MV-4-11 (cell line): ENCODE data around the gene RHOV.

ENCODE experiments used
- DNase-seq: peaks from one replicate; lab custom pipeline; 2025; lab: John Stamatoyannopoulos, UW

RHOV gene

GRCh38 chr15:40845036-40845435, 29.0 kb downstream of the RHOV start:
- DNase-seq, result peak; percentile 61

DNA sequence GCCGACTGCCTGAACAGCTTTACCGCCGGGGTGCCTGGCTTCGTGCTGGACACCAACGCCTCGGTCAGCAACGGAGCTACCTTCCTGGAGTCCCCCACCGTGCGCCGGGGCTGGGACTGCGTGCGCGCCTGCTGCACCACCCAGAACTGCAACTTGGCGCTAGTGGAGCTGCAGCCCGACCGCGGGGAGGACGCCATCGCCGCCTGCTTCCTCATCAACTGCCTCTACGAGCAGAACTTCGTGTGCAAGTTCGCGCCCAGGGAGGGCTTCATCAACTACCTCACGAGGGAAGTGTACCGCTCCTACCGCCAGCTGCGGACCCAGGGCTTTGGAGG, 29.4 kb downstream of the RHOV start:
- DNase-seq, result peak; percentile 61

GRCh38 chr15:40843885-40844695, 29.9 kb downstream of the RHOV start, which contains the start of gene SPINT1:
Gene SPINT1, plus strand, starts transcription at chr15:40844048. Its CDS starts 507 bp downstream, at chr15:40844555.
- no peak for DNase-seq

DNA sequence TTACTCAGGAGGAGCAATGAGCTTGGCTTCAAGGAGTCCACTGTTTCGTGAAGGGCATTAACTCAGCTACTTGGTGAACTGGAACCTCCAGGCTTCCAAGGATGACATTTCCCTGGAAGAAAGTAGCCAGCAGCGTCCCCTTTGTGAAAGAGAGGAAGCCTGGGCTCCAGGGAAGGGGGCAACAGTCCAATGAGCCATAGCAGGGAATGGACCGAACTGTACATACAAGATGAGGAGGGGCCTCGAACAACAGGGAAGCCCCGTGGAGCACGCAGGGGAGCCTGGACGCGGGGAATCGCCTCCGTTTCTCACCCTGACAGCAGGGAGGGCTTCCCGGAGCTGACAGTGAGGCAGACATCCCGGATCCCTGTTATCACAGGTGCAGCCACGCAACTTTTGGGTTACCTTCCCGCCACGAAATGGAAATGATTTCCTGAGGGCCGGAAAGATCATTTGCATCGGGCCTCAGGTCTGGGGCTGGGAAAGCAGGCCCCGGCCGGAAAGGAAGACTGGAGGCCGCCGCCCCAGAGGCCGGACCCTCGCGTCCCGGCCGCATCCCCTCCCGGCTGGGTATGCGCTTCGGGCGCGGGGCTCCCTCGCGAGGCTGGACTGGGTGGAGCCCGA, 30.7 kb downstream of the RHOV start:
- no peak for DNase-seq

DNA sequence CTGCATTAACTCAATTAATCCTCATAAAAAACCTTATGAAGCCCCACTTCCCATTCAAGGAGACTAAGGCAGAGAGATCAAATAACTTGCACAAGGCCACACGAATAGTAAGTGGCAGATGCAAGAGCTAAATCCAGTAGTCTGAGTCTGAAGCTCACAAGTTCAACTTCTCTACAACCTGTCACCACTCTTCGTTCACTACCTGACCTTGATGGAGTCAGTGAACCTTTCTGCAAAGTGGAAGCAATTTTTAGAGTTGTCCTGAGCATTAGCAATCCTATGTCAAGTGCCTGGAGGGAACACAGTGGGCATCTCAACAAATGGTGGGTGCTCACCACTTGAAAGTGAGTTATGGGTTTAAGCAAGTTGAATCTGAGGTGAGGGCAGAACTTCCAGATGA, 32.3 kb downstream of the RHOV start:
- no peak for DNase-seq

- DNase-seq, result no peak
Observed at GRCh38 chr15:40838756-40839155, 35.3 kb downstream of the RHOV start.

GRCh38 chr15:40836020-40836419, 38.0 kb downstream of the RHOV start:
- no peak for DNase-seq

- no peak for DNase-seq
Observed at GRCh38 chr15:40832903-40833302, 41.1 kb downstream of the RHOV start.

- DNase-seq, result no peak
Observed at GRCh38 chr15:40831861-40832260, 42.2 kb downstream of the RHOV start.

DNA sequence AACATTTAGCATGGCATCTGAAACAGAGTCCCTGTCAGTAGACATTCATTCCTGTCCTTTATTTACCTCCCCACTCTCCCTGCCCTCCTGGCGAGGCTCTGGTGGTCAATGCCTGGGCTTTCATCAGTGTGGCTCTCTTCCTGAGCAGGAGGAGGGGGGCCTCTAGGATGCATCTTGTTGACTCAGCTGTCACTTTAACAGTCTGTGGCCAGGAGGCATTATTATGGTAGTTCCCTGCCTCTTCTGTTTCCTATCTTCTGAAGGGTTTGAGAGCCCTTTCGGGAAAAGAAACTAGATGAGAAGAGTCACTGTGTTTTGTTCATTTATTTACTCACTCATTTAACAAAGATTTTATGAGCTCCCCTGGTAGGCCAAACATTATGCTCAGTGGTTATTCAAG, 43.1 kb downstream of the RHOV start:
- DNase-seq, result no peak

GRCh38 chr15:40829115-40829514, 44.9 kb downstream of the RHOV start:
- no peak for DNase-seq

DNA sequence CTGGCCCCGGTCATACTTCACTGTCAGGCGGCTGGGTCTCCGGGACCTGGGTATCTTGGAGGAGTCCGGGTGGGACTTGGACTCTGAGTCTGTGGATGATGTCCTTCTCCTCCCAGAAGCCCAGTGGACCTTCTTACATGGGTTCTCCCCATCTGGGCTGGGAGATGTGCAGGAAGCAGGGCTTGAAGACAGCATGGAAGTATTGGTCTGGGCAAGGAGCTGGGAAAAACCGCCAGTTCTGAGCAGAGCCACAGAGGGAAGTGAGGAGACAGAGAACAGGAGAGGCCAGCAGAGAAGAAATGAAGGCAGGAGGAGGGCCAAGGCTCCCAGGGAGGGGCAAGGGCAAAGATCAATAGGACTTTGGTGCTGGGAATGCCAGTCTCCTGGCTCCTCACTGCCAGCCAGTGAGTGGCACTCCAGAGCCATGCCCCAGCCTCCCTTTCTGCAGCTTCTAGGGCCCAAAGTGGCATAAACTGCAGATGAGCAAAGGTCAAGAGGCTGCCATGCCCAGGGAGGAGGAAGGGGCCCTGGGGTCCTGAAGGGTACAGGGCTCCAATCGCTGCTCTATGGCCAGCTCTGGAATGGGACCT, 45.5 kb downstream of the RHOV start, which contains the start of gene PPP1R14D:
TSS of gene PPP1R14D (minus strand) at position 262 of the 590 bp plus-strand sequence. CDS start at position 195, 67 bp downstream.
- no peak for DNase-seq

- no peak for DNase-seq
Observed at GRCh38 chr15:40826423-40827075, 47.5 kb downstream of the RHOV start.

GRCh38 chr15:40825661-40826422, 48.2 kb downstream of the RHOV start:
- no peak for DNase-seq

- DNase-seq, result peak; percentile 40
Observed at GRCh38 chr15:40823572-40824343, 50.3 kb downstream of the RHOV start.
